ENCODE data around the gene ECPAS. TPM values are rescaled to one million over a fixed set of nuclear protein-coding genes. Genes with fewer than 3 reads are reported as not detected.
"Not testable (repeated sequence)": the region's sequence is repeated elsewhere in the genome, so short reads cannot be mapped to it uniquely, and the experiment has no call there.

Gene ECPAS
- total RNA-seq, 1 experiment from 2014 or later, result 122 TPM

GRCh38 chr9:111450124-111450523 lies 34.1 kb downstream of the ECPAS start:
- POLR2A ChIA-PET, result no interaction called here

GRCh38 chr9:111449705-111450104 lies 34.5 kb downstream of the ECPAS start:
- TF ChIP-seq ATF6 (CRISPR knock-in tag; IDR thresholded peaks at IDR 0.05), result no peak
- TF ChIP-seq ZNF317 (CRISPR knock-in tag; IDR thresholded peaks at IDR 0.05; ENCODE audit: borderline replicate concordance, low read depth), result no peak
- TF ChIP-seq NFATC4 (CRISPR knock-in tag; IDR thresholded peaks at IDR 0.05), result no peak
- POLR2A ChIA-PET, result no interaction called here
- H3K36me3 Mint-ChIP-seq, result peaks cover 22% of the 10 kb centered on the region
- DNase-seq (ENCODE audit: low spot score) (no peak), ATAC-seq (no peak)
- CTCF ChIA-PET, result no interaction called here
- peaks cover 23% of the 10 kb centered on the region for H3K4me1 Mint-ChIP-seq
- H3K9me3 Mint-ChIP-seq, result peaks cover 6% of the 10 kb centered on the region; the same call in 1 of the 2 replicates
- no peak overlapping the region for H3K4me3 Mint-ChIP-seq
- peak overlapping the region; percentile 30; the same call in 1 of the 2 replicates for H3K27ac Mint-ChIP-seq
- no peaks in the 10 kb centered on the region for H3K27me3 Mint-ChIP-seq (ENCODE audit: low read depth)

More at GRCh38 chr9:111450124-111450523, 34.1 kb downstream of the ECPAS start:
- DNase-seq (ENCODE audit: low spot score) (no peak), ATAC-seq (no peak)
- CTCF ChIA-PET, result no interaction called here
- Mint-ChIP-seq H3K27me3 (ENCODE audit: low read depth) (no peaks in the 10 kb centered on the region), H3K27ac (peak overlapping the region; percentile 84), H3K4me3 (no peak overlapping the region), H3K4me1 (peaks cover 23% of the 10 kb centered on the region), H3K9me3 (peaks cover 6% of the 10 kb centered on the region; the same call in 1 of the 2 replicates), H3K36me3 (peaks cover 19% of the 10 kb centered on the region)
- TF ChIP-seq GRHL2 (CRISPR knock-in tag; IDR thresholded peaks at IDR 0.05; ENCODE audit: insufficient replicate concordance, severe bottlenecking), result no peak
- TF ChIP-seq ZNF219 (CRISPR knock-in tag; IDR thresholded peaks at IDR 0.05; ENCODE audit: borderline replicate concordance), result no peak
- no peak for TF ChIP-seq NR1H2 (CRISPR knock-in tag; IDR thresholded peaks at IDR 0.05)
- no peak for TF ChIP-seq ZBTB21 (CRISPR knock-in tag; IDR thresholded peaks at IDR 0.05; ENCODE audit: borderline replicate concordance)
- TF ChIP-seq ATF3 (CRISPR knock-in tag; conservative IDR thresholded peaks at IDR 0.05), result no peak
- no peak for TF ChIP-seq MYBL2 (CRISPR knock-in tag; IDR thresholded peaks at IDR 0.05)
- TF ChIP-seq MLX (CRISPR knock-in tag; IDR thresholded peaks at IDR 0.05), result no peak
- TF ChIP-seq SOX15 (CRISPR knock-in tag; IDR thresholded peaks at IDR 0.05), result no peak
- no peak for TF ChIP-seq ELF4 (CRISPR knock-in tag; IDR thresholded peaks at IDR 0.05; ENCODE audit: low read depth)

- POLR2A ChIA-PET, result not testable (repeated sequence)
Observed at GRCh38 chr9:111445799-111446198, 38.4 kb downstream of the ECPAS start.

GRCh38 chr9:111443454-111443853 lies 40.7 kb downstream of the ECPAS start:
- Mint-ChIP-seq H3K36me3 (peaks cover 67% of the 10 kb centered on the region), H3K9me3 (peaks cover 6% of the 10 kb centered on the region; the same call in 1 of the 2 replicates), H3K4me1 (peaks cover 13% of the 10 kb centered on the region)

More at GRCh38 chr9:111445799-111446198, 38.4 kb downstream of the ECPAS start:
- H3K27ac Mint-ChIP-seq; H3K4me3 Mint-ChIP-seq; CTCF ChIA-PET; ATAC-seq; H3K4me1 Mint-ChIP-seq; H3K27me3 Mint-ChIP-seq (ENCODE audit: low read depth); H3K9me3 Mint-ChIP-seq; DNase-seq (ENCODE audit: low spot score): not testable (repeated sequence)
- H3K36me3 Mint-ChIP-seq, result peaks cover 48% of the 10 kb centered on the region

More at GRCh38 chr9:111443454-111443853, 40.7 kb downstream of the ECPAS start:
- TF ChIP-seq TEAD1 (CRISPR knock-in tag; IDR thresholded peaks at IDR 0.05), result no peak
- TF ChIP-seq E2F1 (CRISPR knock-in tag; IDR thresholded peaks at IDR 0.05), result no peak
- no peak for TF ChIP-seq FOXP1 (CRISPR knock-in tag; IDR thresholded peaks at IDR 0.05; ENCODE audit: borderline replicate concordance)
- no peak for TF ChIP-seq ZNF138 (CRISPR knock-in tag; conservative IDR thresholded peaks at IDR 0.05)
- H3K4me3 Mint-ChIP-seq, result no peak overlapping the region
- no peak for DNase-seq (ENCODE audit: low spot score)
- H3K27me3 Mint-ChIP-seq (ENCODE audit: low read depth), result no peaks in the 10 kb centered on the region
- no peak for ATAC-seq
- ChIA-PET CTCF (no interaction called here), POLR2A (no interaction called here)
- H3K27ac Mint-ChIP-seq, result no peak overlapping the region

Data from WTC11 (cell line).